GM23338 (cell line): Measurements from ENCODE around the gene PLEKHB1.

Source experiments
- CREB1 ChIP-seq: fragments of 250-450 bp; sonication (Bioruptor Pico); IDR thresholded peaks from 2 replicates; pipeline ENCODE4 v1.5.0; 2020; ENCODE audit warnings: low read depth, mild to moderate bottlenecking, moderate library complexity
- EZH2 ChIP-seq: fragments of 200-600 bp; sonication (generic); IDR thresholded peaks from one replicate; pipeline ENCODE4 v1.8.0; 2017; ENCODE audit warnings: antibody characterized with exemption, mild to moderate bottlenecking, low read depth; ENCODE audit not compliant: unreplicated experiment
- EZH2phosphoT487 ChIP-seq: fragments of 200-600 bp; sonication (generic); IDR thresholded peaks from one replicate; pipeline ENCODE4 v1.8.1; 2018; ENCODE audit warnings: antibody characterized with exemption; ENCODE audit not compliant: unreplicated experiment
- JUNB ChIP-seq: IDR thresholded peaks from one replicate; pipeline ENCODE4 v1.6.1; 2016; ENCODE audit warnings: antibody characterized with exemption; ENCODE audit not compliant: unreplicated experiment
- NANOG ChIP-seq: IDR thresholded peaks from 2 replicates; pipeline ENCODE4 v1.6.1; 2016; ENCODE audit warnings: antibody characterized with exemption, borderline replicate concordance
- POLR2AphosphoS5 ChIP-seq: IDR thresholded peaks from 2 replicates; pipeline ENCODE4 v1.6.1; 2016; ENCODE audit warnings: antibody characterized with exemption, low read depth
- STAT1 ChIP-seq: IDR thresholded peaks from one replicate; pipeline ENCODE4 v1.6.1; 2016; ENCODE audit warnings: antibody characterized with exemption; ENCODE audit not compliant: unreplicated experiment
- ZNF331 ChIP-seq: fragments of 250-450 bp; sonication (Bioruptor Pico); IDR thresholded peaks from 2 replicates; pipeline ENCODE4 v1.5.0; 2020; ENCODE audit warnings: low read depth, mild to moderate bottlenecking, moderate library complexity
- TF ChIP-seq, protein P1 (sequence below), 2 experiments: fragments of 200-600 bp in 1 of 2; sonication (generic) in 1 of 2; conservative IDR thresholded peaks; 2 replicates each; pipeline versions ENCODE4 v1.5.1 to v1.6.1; 2016 to 2017; ENCODE audit warnings: antibody characterized with exemption in 2 of 2, low read depth in 2 of 2, mild to moderate bottlenecking in 2 of 2, moderate library complexity in 1 of 2
- TF ChIP-seq, protein P2 (sequence below): IDR thresholded peaks from one replicate; pipeline ENCODE4 v1.6.1; 2018; ENCODE audit warnings: antibody characterized with exemption; ENCODE audit not compliant: unreplicated experiment
- TF ChIP-seq, protein P3 (sequence below): fragments of 250-450 bp; sonication (Bioruptor Pico); IDR thresholded peaks from 2 replicates; pipeline ENCODE4 v1.5.0; 2020; ENCODE audit warnings: mild to moderate bottlenecking, moderate library complexity

DNA sequence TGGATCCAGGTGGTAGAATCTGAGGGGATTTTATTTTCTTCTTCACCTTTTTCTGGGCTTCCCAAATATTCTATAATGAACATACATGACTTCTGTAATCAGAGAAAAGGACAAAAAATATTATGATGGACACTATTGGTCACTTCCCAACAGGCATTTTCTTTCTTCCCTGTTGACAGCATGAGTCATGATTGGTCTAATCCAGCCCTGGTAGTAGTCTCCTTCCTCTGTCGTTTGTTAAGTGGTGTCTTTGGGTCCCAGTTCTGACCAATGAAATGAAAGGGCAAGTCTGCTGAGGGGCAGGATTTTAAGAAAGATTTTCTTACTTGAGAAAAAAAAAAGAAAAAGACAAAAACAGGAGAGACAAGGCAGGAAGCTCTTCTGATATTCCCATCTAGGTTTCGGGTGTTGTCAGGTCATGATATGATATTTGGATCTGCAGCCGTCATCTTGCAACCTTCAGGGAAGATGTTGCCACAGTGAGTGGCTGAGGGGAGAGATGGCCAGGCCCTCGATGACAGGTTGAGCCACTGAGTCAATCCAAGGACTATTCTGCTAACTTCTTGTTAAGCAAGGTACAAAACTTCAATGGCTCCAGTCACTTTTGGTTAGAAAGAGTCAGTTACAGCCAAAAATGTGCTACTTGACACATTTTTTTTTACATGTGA is 23.3 kb upstream of the PLEKHB1 start:
- TF ChIP-seq, protein P1, sequence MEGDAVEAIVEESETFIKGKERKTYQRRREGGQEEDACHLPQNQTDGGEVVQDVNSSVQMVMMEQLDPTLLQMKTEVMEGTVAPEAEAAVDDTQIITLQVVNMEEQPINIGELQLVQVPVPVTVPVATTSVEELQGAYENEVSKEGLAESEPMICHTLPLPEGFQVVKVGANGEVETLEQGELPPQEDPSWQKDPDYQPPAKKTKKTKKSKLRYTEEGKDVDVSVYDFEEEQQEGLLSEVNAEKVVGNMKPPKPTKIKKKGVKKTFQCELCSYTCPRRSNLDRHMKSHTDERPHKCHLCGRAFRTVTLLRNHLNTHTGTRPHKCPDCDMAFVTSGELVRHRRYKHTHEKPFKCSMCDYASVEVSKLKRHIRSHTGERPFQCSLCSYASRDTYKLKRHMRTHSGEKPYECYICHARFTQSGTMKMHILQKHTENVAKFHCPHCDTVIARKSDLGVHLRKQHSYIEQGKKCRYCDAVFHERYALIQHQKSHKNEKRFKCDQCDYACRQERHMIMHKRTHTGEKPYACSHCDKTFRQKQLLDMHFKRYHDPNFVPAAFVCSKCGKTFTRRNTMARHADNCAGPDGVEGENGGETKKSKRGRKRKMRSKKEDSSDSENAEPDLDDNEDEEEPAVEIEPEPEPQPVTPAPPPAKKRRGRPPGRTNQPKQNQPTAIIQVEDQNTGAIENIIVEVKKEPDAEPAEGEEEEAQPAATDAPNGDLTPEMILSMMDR (conservative IDR thresholded peaks at IDR 0.05; ENCODE audit: low read depth in 2 of 2) = no peak
- TF ChIP-seq EZH2phosphoT487 = no peak
- TF ChIP-seq CREB1 (CRISPR knock-in tag) = no peak
- no peak for TF ChIP-seq STAT1
- no peak for TF ChIP-seq JUNB
- TF ChIP-seq NANOG = no peak
- no peak for TF ChIP-seq EZH2
- TF ChIP-seq POLR2AphosphoS5 = no peak
- TF ChIP-seq, protein P2, sequence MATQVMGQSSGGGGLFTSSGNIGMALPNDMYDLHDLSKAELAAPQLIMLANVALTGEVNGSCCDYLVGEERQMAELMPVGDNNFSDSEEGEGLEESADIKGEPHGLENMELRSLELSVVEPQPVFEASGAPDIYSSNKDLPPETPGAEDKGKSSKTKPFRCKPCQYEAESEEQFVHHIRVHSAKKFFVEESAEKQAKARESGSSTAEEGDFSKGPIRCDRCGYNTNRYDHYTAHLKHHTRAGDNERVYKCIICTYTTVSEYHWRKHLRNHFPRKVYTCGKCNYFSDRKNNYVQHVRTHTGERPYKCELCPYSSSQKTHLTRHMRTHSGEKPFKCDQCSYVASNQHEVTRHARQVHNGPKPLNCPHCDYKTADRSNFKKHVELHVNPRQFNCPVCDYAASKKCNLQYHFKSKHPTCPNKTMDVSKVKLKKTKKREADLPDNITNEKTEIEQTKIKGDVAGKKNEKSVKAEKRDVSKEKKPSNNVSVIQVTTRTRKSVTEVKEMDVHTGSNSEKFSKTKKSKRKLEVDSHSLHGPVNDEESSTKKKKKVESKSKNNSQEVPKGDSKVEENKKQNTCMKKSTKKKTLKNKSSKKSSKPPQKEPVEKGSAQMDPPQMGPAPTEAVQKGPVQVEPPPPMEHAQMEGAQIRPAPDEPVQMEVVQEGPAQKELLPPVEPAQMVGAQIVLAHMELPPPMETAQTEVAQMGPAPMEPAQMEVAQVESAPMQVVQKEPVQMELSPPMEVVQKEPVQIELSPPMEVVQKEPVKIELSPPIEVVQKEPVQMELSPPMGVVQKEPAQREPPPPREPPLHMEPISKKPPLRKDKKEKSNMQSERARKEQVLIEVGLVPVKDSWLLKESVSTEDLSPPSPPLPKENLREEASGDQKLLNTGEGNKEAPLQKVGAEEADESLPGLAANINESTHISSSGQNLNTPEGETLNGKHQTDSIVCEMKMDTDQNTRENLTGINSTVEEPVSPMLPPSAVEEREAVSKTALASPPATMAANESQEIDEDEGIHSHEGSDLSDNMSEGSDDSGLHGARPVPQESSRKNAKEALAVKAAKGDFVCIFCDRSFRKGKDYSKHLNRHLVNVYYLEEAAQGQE = no peak
- TF ChIP-seq ZNF331 (CRISPR knock-in tag) = no peak
- TF ChIP-seq, protein P3, sequence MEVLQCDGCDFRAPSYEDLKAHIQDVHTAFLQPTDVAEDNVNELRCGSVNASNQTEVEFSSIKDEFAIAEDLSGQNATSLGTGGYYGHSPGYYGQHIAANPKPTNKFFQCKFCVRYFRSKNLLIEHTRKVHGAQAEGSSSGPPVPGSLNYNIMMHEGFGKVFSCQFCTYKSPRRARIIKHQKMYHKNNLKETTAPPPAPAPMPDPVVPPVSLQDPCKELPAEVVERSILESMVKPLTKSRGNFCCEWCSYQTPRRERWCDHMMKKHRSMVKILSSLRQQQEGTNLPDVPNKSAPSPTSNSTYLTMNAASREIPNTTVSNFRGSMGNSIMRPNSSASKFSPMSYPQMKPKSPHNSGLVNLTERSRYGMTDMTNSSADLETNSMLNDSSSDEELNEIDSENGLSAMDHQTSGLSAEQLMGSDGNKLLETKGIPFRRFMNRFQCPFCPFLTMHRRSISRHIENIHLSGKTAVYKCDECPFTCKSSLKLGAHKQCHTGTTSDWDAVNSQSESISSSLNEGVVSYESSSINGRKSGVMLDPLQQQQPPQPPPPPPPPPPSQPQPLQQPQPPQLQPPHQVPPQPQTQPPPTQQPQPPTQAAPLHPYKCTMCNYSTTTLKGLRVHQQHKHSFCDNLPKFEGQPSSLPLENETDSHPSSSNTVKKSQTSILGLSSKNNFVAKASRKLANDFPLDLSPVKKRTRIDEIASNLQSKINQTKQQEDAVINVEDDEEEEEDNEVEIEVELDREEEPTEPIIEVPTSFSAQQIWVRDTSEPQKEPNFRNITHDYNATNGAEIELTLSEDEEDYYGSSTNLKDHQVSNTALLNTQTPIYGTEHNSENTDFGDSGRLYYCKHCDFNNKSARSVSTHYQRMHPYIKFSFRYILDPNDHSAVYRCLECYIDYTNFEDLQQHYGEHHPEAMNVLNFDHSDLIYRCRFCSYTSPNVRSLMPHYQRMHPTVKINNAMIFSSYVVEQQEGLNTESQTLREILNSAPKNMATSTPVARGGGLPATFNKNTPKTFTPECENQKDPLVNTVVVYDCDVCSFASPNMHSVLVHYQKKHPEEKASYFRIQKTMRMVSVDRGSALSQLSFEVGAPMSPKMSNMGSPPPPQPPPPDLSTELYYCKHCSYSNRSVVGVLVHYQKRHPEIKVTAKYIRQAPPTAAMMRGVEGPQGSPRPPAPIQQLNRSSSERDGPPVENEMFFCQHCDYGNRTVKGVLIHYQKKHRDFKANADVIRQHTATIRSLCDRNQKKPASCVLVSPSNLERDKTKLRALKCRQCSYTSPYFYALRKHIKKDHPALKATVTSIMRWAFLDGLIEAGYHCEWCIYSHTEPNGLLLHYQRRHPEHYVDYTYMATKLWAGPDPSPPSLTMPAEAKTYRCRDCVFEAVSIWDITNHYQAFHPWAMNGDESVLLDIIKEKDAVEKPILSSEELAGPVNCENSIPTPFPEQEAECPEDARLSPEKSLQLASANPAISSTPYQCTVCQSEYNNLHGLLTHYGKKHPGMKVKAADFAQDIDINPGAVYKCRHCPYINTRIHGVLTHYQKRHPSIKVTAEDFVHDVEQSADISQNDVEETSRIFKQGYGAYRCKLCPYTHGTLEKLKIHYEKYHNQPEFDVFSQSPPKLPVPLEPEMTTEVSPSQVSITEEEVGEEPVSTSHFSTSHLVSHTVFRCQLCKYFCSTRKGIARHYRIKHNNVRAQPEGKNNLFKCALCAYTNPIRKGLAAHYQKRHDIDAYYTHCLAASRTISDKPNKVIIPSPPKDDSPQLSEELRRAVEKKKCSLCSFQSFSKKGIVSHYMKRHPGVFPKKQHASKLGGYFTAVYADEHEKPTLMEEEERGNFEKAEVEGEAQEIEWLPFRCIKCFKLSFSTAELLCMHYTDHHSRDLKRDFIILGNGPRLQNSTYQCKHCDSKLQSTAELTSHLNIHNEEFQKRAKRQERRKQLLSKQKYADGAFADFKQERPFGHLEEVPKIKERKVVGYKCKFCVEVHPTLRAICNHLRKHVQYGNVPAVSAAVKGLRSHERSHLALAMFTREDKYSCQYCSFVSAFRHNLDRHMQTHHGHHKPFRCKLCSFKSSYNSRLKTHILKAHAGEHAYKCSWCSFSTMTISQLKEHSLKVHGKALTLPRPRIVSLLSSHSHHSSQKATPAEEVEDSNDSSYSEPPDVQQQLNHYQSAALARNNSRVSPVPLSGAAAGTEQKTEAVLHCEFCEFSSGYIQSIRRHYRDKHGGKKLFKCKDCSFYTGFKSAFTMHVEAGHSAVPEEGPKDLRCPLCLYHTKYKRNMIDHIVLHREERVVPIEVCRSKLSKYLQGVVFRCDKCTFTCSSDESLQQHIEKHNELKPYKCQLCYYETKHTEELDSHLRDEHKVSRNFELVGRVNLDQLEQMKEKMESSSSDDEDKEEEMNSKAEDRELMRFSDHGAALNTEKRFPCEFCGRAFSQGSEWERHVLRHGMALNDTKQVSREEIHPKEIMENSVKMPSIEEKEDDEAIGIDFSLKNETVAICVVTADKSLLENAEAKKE (CRISPR knock-in tag) = no peak
